Umbilical cord (tissue), 2 donors: ENCODE data around the gene ZCWPW2. TPM values are rescaled to one million over a fixed set of nuclear protein-coding genes. Genes with fewer than 3 reads are reported as not detected.

Experiments used
- DNase-seq: peaks from one replicate; pipeline ENCODE4 v3.0.0-alpha.2; 2015; ENCODE audit warnings: low spot score
- total RNA-seq: library from RNA; depleted of rRNA; stranded (reverse); fragments of >200 nt; gene quantifications from one replicate; pipeline ENCODE4 v1.2.3, GENCODE V29; 2014; ENCODE audit warnings: low replicate concordance; ENCODE audit not compliant: insufficient read depth

The ZCWPW2 gene
- 2.9 TPM for total RNA-seq

- DNase-seq = peak; percentile 98
These were observed at the start of gene ZCWPW2, which contains the start of gene AZI2 for GRCh38 chr3:28348629-28349468. Gene ZCWPW2, plus strand, starts transcription at chr3:28348721. Its CDS starts 64,348 bp downstream, at chr3:28413069. Gene AZI2, minus strand, starts transcription at chr3:28348824. Its CDS starts 8,207 bp downstream, at chr3:28340617.

- no peak for DNase-seq
These were observed 48.8 kb upstream of the ZCWPW2 start for GRCh38 chr3:28299705-28300104.

- no peak for DNase-seq
These were observed 48.1 kb upstream of the ZCWPW2 start for GRCh38 chr3:28300345-28300962.

- no peak for DNase-seq
These were observed 46.8 kb upstream of the ZCWPW2 start for GRCh38 chr3:28301688-28302087.

GRCh38 chr3:28308196-28308595 lies 40.3 kb upstream of the ZCWPW2 start:
- DNase-seq = no peak

GRCh38 chr3:28315711-28316110 lies 32.8 kb upstream of the ZCWPW2 start:
- DNase-seq = no peak

GRCh38 chr3:28316226-28316625 lies 32.3 kb upstream of the ZCWPW2 start:
- DNase-seq = no peak

- peak; percentile 10 for DNase-seq
These were observed 31.0 kb upstream of the ZCWPW2 start for GRCh38 chr3:28317438-28318022.

- DNase-seq = no peak
These were observed 27.5 kb upstream of the ZCWPW2 start for GRCh38 chr3:28320981-28321380.

GRCh38 chr3:28322464-28322863 lies 26.1 kb upstream of the ZCWPW2 start:
- DNase-seq = no peak

- no peak for DNase-seq
These were observed 22.0 kb upstream of the ZCWPW2 start for GRCh38 chr3:28326458-28326926.

GRCh38 chr3:28328188-28329151 lies 20.1 kb upstream of the ZCWPW2 start:
- DNase-seq = peak; percentile 33

GRCh38 chr3:28334552-28334951 lies 14.0 kb upstream of the ZCWPW2 start:
- DNase-seq = no peak

- DNase-seq = no peak
These were observed 13.3 kb upstream of the ZCWPW2 start for GRCh38 chr3:28335246-28335645.

GRCh38 chr3:28337230-28337629 lies 11.3 kb upstream of the ZCWPW2 start:
- no peak for DNase-seq

- no peak for DNase-seq
These were observed 5.4 kb upstream of the ZCWPW2 start for GRCh38 chr3:28343144-28343543.

GRCh38 chr3:28345690-28346089 lies 2.8 kb upstream of the ZCWPW2 start:
- no peak for DNase-seq

GRCh38 chr3:28347374-28348264 lies 902 bp upstream of the ZCWPW2 start:
- peak; percentile 11 for DNase-seq

- DNase-seq = no peak
These were observed 274 bp upstream of the ZCWPW2 start for GRCh38 chr3:28348265-28348628.

GRCh38 chr3:28349469-28350000 lies 1.0 kb downstream of the ZCWPW2 start:
- no peak for DNase-seq
